Tongue (tissue), 2 donors: Measurements from ENCODE around the gene OR5L1. TPM values are rescaled to one million over a fixed set of nuclear protein-coding genes. Genes with fewer than 3 reads are reported as not detected.

Experiments
- DNase-seq: peaks from one replicate; pipeline ENCODE4 v3.0.0-alpha.2; 2015
- total RNA-seq: library from RNA; depleted of rRNA; stranded (reverse); fragments of >200 nt; gene quantifications from one replicate; pipeline ENCODE4 v1.2.3, GENCODE V29; 2014

The OR5L1 gene
- total RNA-seq: not detected

DNA sequence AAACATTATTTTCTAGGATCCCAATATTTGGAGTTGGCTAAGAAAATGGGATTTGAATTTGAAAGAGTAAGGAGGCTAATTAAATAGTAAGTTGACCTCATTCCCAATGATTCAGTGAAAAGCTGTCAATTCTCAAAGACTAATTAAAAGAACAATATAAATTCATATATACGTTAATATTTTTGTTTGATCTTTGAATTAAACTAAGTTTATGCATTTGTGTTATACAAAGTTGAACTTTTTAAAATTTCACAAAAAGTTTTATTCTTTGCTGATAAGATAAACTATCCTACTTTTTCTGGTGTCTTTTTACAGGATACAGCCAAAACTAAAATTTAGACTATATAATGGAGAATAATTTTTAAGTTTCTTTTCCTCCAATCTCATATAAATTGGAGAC is at the start of gene OR5L1:
Gene OR5L1 (plus strand): TSS at position 301 of the 400 bp plus-strand sequence. CDS start 100 bp downstream, outside the sequence.
- DNase-seq: no peak

GRCh38 chr11:55773138-55773537 is 38.0 kb upstream of the OR5L1 start, which contains the start of gene OR5D13:
OR5D13 (plus strand) TSS chr11:55773438; CDS start chr11:55773438, 0 bp downstream.
- no peak for DNase-seq

DNA sequence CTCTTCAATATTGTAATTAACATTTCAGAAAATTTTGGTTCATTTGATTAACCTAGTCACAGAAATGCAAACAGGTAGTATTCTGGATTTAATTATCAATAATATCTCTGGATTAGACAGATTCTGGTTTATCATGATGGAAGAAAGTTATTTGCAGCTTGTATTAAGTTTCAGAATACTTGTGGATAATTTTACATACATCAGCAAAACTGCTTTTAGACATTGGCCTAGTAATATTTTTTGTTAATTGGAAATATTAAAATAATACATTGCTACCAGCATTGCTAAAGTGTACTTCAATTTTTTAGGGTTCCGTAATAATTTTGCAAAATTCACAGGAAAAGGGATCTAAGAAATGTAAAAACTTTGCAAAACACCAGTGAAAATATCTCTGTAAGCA is 19.6 kb upstream of the OR5L1 start:
- DNase-seq: no peak

GRCh38 chr11:55793321-55793720 is 17.8 kb upstream of the OR5L1 start:
- no peak for DNase-seq

DNA sequence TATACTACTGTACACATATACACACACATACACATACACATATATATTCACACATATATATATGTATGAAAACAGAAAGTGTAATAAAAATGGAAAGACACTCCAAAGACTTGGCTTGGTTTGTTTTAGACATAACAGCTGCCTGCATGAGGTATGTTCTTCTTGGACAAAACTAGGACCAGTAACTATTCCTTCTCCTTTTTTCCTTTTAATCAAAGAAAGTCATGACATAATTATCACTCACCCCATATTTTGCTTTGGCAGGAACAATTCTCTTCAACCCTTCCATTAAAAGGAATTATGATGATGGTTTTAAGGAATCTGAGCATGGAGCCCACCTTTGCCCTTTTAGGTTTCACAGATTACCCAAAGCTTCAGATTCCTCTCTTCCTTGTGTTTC is 15.9 kb upstream of the OR5L1 start, which contains the start of gene OR5D14:
Gene OR5D14 (plus strand): TSS at position 301 of the 400 bp plus-strand sequence. CDS start 0 bp downstream, at position 301.
- DNase-seq: no peak

DNA sequence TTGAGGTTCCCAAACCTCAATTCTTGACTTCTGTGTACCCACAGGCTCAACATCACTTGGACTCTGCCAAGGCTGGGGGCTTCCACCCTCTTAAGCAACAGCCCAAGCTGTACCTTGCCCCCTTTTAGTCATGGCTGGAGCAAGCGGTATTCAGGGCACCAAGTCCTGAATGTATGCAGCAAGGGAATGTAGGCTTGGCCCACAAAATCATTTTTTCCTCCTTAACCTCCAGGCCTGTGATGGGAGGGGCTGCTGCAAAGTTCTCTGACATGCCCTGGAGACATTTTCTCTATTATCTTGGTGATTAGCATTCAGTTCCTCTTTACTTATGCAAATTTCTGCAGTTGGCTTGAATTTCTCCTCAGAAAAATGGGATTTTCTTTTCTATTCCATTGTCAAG is 4.9 kb upstream of the OR5L1 start:
- no peak for DNase-seq

- DNase-seq: no peak
These were observed 8.2 kb downstream of the OR5L1 start, which contains the start of gene OR5D18 for GRCh38 chr11:55819330-55819729. OR5D18 (plus strand) TSS chr11:55819630; CDS start chr11:55819630, 0 bp downstream.

GRCh38 chr11:55826919-55827318 is 15.8 kb downstream of the OR5L1 start, which contains the start of gene OR5L2:
OR5L2 (plus strand) TSS chr11:55827219; CDS start chr11:55827219, 0 bp downstream.
- no peak for DNase-seq

GRCh38 chr11:55838452-55838851 is 27.3 kb downstream of the OR5L1 start, which contains the start of gene OR5D16:
OR5D16 (plus strand) TSS chr11:55838752; CDS start chr11:55838752, 0 bp downstream.
- DNase-seq: no peak

GRCh38 chr11:55847453-55847852 is 36.3 kb downstream of the OR5L1 start:
- no peak for DNase-seq

DNA sequence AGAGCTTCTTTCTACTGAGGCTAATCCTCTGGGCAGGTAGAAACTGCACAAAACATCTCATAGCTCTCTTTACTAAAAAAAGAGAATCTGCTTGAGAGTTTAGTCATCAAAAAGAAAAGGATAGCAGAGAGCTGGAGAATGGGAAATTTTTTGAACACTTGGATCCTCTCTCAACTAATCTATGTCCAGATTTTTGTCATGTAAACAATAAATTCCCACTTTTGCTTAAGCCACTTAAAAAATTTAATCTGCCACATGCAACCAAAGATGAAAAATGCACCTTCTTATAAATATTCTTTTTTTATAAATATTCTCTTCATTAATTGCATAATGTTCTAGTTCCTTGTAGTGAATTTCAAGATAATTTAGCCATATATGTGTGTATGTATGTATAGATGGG is 37.9 kb downstream of the OR5L1 start:
- no peak for DNase-seq

- no peak for DNase-seq
These were observed 41.0 kb downstream of the OR5L1 start for GRCh38 chr11:55852141-55852540.

DNA sequence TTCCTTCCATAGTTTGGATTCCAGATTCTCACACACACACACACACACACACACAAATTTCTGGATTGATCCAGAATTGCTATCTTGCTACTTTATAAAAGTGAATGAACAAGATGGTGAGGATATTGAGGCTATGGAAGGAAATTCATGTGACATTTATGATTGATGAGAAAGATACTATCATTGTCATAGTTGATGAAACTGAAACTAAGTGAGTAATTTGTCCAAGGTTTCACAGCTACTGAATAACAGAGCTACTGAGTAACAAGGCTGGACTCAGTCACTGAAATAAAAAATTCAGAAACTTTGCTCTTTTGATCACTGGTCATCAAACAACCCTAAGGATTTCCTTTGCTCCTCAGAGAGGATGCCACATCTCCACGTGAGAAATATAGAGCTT is 43.5 kb downstream of the OR5L1 start:
- no peak for DNase-seq

Other genes with a start within 250 kb of the OR5L1 start
- gene OR4C16, start 239.2 kb upstream of the OR5L1 start, total RNA-seq: not detected
- gene OR4C11, start 203.7 kb upstream of the OR5L1 start, total RNA-seq: not detected
- not detected for gene OR4P4, start 176.3 kb upstream of the OR5L1 start, total RNA-seq
- not detected for gene OR4S2, start 163.0 kb upstream of the OR5L1 start, total RNA-seq
- not detected for gene OR4C6, start 149.2 kb upstream of the OR5L1 start, total RNA-seq
- gene OR5D13, start 37.9 kb upstream of the OR5L1 start, total RNA-seq: not detected
- gene OR5D14, start 15.8 kb upstream of the OR5L1 start, total RNA-seq: not detected
- not detected for gene OR5D18, start 8.3 kb downstream of the OR5L1 start, total RNA-seq
- gene OR5L2, start 15.9 kb downstream of the OR5L1 start, total RNA-seq: not detected
- not detected for gene OR5D16, start 27.4 kb downstream of the OR5L1 start, total RNA-seq
- not detected for gene TRIM51, start 71.9 kb downstream of the OR5L1 start, total RNA-seq
- not detected for gene OR5W2, start 103.2 kb downstream of the OR5L1 start, total RNA-seq
- not detected for gene OR5I1, start 125.0 kb downstream of the OR5L1 start, total RNA-seq
- not detected for gene OR10AG1, start 158.6 kb downstream of the OR5L1 start, total RNA-seq
- gene OR5F1, start 183.3 kb downstream of the OR5L1 start, total RNA-seq: not detected
- not detected for gene OR5AS1, start 216.3 kb downstream of the OR5L1 start, total RNA-seq